NCI-H1694 (cell line): ENCODE measurements around the gene ERC1.
"Not testable (repeated sequence)": the region's sequence is repeated elsewhere in the genome, so short reads cannot be mapped to it uniquely, and the experiment has no call there.

ENCODE experiments used
- DNase-seq: peaks from one replicate; lab custom pipeline; 2025; lab: John Stamatoyannopoulos, UW

The ERC1 gene

DNA sequence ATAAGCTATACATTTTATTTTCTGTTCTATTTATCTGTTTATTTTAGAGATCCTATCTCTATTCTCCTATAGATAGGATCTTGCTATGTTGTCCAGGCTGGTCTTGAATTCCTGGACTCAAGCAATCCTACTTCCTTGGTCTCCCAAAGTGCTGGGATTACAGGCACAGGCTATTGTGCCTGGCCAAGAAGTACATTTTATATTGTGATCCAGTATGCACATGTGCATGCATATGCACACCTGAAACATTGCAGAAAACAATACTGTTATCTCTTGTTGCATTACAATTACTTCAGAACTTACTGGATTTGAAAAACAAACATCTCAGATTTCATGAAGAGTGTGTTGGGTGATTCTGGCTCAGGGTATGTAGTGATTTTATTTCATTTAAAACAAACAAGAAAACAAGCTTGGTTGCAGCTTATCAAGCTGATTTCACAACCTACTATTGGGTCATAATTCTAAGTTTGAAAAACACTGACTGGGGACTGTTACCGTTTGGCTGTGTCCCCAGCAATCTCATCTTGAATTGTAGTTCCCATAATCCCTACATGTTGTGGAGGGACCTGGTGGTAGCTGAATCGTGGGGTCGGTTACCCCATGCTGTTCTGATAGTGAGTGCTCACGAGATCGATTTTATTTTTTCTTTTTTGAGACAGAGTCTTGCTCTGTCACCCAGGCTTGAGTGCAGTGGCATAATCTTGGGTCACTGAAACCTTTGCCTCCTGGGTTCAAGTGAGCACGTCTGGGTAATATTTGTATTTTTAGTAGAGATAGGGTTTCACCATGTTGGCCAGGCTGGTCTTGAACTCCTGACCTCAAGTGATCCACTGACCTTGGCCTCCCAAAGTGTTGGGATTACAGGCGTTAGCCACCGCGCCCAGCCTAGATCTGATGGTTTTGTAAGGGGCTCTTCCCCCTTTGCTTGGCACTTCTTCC, 31.3 kb downstream of the ERC1 start:
- DNase-seq = no peak

DNA sequence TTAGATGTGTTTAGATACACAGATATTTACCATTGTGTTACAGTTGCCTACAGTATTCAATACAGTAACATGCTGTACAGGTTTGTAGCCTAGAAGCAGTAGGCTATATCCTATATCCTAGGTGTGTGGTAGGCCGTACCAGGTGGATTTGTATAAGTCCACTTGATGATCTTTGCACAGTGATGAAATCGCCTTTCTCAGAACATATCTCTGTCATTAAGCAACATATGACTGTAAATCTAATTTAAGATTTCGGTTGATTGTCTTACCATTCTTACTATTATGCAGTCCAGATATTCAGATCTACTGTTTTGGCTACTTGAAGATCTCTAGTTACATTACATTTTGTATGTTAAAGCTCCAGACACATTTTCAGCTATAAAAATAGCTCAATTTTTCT, 39.8 kb downstream of the ERC1 start:
- DNase-seq = no peak

- no peak for DNase-seq
Measured at GRCh38 chr12:1034243-1034642, 43.2 kb downstream of the ERC1 start.

DNA sequence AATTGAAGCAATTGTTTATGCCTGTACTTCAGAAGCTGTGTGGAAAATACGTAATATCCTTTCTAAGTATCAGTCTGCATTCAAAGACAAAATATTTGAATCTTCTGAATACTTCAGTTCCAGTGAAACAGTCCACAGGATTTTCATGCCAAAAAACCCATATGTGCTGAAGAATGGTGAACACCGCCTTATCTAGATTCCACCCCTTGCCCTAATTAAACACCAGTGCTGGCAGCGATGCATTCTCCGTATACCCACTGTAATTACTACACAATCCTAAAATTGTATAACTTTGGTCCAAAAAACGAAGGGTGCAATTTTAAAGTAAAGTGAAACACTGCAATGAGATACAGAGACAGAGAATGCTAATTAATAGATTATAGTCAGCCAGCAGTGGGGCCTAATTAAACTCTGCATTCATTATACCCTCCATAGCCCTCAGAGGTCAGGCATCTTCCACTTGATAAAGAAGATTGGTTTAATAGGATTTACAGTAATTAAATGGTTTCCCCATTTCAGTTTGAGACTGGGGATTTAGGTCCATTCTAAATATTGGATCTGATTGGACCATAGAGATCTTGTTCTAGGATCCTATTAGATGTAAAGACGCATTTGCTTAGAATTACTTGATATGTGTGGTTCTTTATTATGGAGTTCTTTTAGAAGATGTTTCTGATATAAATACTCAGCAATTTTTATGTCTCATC, 43.9 kb downstream of the ERC1 start:
- no peak for DNase-seq

GRCh38 chr12:1041478-1041877, 50.5 kb downstream of the ERC1 start:
- DNase-seq = no peak

GRCh38 chr12:1044199-1044598, 53.2 kb downstream of the ERC1 start:
- DNase-seq = no peak

DNA sequence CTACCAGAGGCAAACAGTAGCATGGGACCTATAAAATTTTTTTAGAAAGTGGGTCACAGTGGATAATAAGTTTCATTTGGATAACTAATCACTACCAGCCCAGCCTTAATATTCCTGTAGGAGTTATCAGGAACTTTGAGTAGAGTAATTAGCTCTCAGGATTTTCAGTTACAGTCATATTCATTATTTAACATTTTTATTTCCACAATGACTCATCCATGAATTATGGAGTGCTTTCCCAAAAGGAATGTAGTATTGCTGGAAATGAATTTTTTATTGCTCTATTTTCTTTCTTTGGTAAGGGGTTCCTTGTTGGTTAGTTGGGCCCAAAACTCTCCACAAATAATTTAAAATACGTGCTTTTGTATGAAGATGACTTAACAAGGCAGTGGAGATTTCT, 53.7 kb downstream of the ERC1 start:
- DNase-seq = no peak

GRCh38 chr12:1046727-1047126, 55.7 kb downstream of the ERC1 start:
- DNase-seq = no peak

- DNase-seq = peak; percentile 98
Measured at GRCh38 chr12:1047898-1048660, 57.1 kb downstream of the ERC1 start.

DNA sequence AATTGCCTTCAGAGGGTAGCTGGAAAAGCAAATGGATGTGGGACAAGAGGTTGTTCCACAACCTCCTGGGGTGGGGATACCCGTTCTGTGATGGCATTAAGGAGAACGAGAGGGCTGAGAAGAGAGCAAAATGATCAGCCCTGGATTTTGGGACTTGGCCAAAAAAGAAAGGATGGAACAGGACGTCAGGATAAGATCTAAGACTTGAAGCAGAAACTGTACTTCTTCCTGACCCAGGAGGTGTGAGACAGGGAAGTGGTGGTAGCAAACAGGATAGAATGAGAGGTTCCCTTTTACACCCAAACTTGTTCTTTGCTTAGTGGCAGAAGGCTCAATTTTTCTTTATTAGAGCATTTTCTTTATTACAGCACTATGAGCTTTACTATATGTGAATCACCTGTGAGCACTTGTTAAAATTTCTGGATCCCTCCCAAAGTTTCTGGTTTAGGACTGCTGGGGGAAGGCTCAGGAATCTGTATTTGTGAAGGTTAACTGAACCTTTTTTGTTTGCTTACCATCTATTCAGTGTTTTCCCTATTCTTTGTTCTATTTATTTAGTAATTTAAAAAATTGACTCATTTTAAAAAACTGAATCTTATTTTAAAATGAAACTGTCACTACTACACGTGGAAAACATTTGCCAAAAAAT, 59.2 kb downstream of the ERC1 start:
- DNase-seq = no peak

DNA sequence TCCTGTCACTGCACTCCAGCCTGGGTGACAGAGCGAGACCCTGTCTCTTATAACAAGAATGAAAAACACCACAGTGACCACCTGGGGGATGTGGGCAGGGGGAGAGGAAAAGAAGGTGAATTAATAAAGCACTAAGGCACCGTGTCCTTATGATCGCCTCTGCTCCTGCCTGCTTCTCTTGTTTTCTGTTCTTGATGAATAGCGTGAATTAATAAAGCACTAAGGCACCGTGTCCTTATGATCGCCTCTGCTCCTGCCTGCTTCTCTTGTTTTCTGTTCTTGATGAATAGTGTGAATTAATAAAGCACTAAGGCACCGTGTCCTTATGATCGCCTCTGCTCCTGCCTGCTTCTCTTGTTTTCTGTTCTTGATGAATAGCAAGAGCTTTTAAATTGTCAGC, 60.6 kb downstream of the ERC1 start:
- DNase-seq = not testable (repeated sequence)

DNA sequence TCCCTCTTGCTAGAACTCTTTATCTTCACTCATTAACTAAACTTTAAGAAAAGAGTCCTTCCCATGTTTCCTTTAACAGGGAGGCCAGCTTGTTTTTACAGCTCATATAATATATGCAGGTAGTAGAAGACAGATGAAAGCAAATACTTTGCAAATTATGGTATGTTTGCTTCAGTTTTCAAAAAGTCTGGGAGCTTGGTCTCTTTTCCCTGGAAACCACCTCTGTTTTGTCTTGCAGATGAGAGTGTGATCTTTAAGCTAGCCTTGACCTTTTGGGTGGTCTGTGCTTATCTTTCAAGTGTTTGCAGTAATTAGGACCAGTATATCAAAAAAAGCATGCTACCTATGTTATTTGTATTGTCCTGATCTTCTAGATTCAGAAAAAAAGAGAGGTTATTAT, 62.7 kb downstream of the ERC1 start:
- no peak for DNase-seq

- peak; percentile 27 for DNase-seq
Measured at GRCh38 chr12:1054117-1054870, 63.3 kb downstream of the ERC1 start.

GRCh38 chr12:1056390-1056789, 65.4 kb downstream of the ERC1 start:
- DNase-seq = no peak

- no peak for DNase-seq
Measured at GRCh38 chr12:1058423-1058822, 67.4 kb downstream of the ERC1 start.

DNA sequence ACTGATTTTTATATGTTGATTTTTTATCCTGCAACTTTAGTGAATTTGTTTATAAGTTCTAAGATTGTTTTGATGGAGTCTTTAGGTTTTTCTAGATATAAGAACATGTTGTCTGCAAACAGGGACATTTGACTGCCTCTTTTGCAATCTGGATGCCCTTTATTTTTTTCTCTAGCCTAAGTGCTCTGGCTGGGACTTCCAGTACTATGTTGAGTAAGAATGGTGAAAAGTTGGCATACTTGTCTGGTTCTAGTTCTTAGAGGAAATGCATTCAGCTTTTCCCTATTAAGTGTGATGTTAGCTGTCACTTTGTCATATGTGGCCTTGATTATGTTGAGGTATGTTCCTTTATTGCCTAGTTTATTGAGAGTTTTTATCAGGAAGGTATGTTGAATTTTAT, 68.1 kb downstream of the ERC1 start:
- DNase-seq = no peak

GRCh38 chr12:1063852-1064251, 72.8 kb downstream of the ERC1 start:
- DNase-seq = no peak

GRCh38 chr12:1064317-1064716, 73.3 kb downstream of the ERC1 start:
- no peak for DNase-seq

- no peak for DNase-seq
Measured at GRCh38 chr12:1065629-1066028, 74.6 kb downstream of the ERC1 start.

GRCh38 chr12:1069846-1070245, 78.8 kb downstream of the ERC1 start:
- DNase-seq = no peak

- no peak for DNase-seq
Measured at GRCh38 chr12:1071182-1071581, 80.2 kb downstream of the ERC1 start.
